Prostate gland (tissue), 2 donors: ENCODE data around the gene RRP36. TPM values are rescaled to one million over a fixed set of nuclear protein-coding genes. Genes with fewer than 3 reads are reported as not detected.
"Not testable (repeated sequence)": the region's sequence is repeated elsewhere in the genome, so short reads cannot be mapped to it uniquely, and the experiment has no call there.

Source experiments
- DNase-seq: peaks from one replicate; pipeline ENCODE4 v3.0.0-alpha.2; 2019; ENCODE audit warnings: low spot score
- H3K27ac ChIP-seq, 2 donors: fragments of 200-600 bp; sonication (generic); 2 replicates each; pipeline ENCODE4 v1.5.1; 2017 to 2019
- H3K27me3 ChIP-seq: fragments of 200-600 bp; sonication (generic); replicated peaks from 2 replicates; pipeline ENCODE4 v1.5.1; 2019; ENCODE audit not compliant: insufficient read depth
- H3K36me3 ChIP-seq, 2 donors: fragments of 200-600 bp; sonication (generic); 1 replicate in 1 of 2; 2 replicates in 1 of 2; pipeline versions ENCODE4 v1.5.1 to v1.8.1; 2017 to 2019
- H3K4me1 ChIP-seq: fragments of 200-600 bp; sonication (generic); replicated peaks from 2 replicates; pipeline ENCODE4 v1.5.1; 2019
- H3K4me3 ChIP-seq, 2 donors: fragments of 200-600 bp; sonication (generic); 2 replicates each; pipeline ENCODE4 v1.5.1; 2017 to 2019
- H3K9me3 ChIP-seq: fragments of 200-600 bp; sonication (generic); 2 replicates; pipeline ENCODE4 v1.5.1; 2017
- POLR2A ChIP-seq: fragments of 450-650 bp; IDR thresholded peaks from one replicate; pipeline ENCODE4 v1.6.1; 2016; ENCODE audit warnings: antibody characterized with exemption, mild to moderate bottlenecking
- POLR2AphosphoS5 ChIP-seq: sonication (generic); formaldehyde crosslinking; IDR thresholded peaks from one replicate; pipeline ENCODE4 v1.6.1; 2017; ENCODE audit warnings: antibody characterized with exemption
- WGBS: methylation state at CpG from one replicate; pipeline ENCODE4 v1.1.5; 2018; 5-methylcytosine and 5-hydroxymethylcytosine counted together
- intact Hi-C: fragments of 100-400 bp; cut with DNase I; formaldehyde crosslinking; loops from one replicate; pipeline ENCODE4 v1.14.2; 2022
- total RNA-seq, 2 donors: library from RNA; depleted of rRNA; stranded (reverse); fragments of >200 nt; gene quantifications; one replicate each; pipeline ENCODE4 v1.1.0, GENCODE V29; 2016
- TF ChIP-seq, protein P1 (sequence below), 4 experiments: fragments of 200-600 bp in 2 of 4; fragments of 450-650 bp in 2 of 4; sonication (generic) in 2 of 4; IDR thresholded peaks; 1 replicate in 3 of 4; 2 replicates in 1 of 4; pipeline ENCODE4 v1.5.1; 2016 to 2019; ENCODE audit warnings: antibody characterized with exemption in 4 of 4, mild to moderate bottlenecking in 2 of 4, moderate library complexity in 2 of 4

RRP36 gene
- total RNA-seq, 2 donors from 2014 or later = 45.1 to 50.8 TPM

- no peak for DNase-seq
- no peaks in the 10 kb centered on the region for H3K9me3 ChIP-seq
- no peaks in the 10 kb centered on the region for H3K4me1 ChIP-seq
- intact Hi-C loops = no loop called here
- TF ChIP-seq POLR2AphosphoS5 = no peak
- TF ChIP-seq, protein P1, sequence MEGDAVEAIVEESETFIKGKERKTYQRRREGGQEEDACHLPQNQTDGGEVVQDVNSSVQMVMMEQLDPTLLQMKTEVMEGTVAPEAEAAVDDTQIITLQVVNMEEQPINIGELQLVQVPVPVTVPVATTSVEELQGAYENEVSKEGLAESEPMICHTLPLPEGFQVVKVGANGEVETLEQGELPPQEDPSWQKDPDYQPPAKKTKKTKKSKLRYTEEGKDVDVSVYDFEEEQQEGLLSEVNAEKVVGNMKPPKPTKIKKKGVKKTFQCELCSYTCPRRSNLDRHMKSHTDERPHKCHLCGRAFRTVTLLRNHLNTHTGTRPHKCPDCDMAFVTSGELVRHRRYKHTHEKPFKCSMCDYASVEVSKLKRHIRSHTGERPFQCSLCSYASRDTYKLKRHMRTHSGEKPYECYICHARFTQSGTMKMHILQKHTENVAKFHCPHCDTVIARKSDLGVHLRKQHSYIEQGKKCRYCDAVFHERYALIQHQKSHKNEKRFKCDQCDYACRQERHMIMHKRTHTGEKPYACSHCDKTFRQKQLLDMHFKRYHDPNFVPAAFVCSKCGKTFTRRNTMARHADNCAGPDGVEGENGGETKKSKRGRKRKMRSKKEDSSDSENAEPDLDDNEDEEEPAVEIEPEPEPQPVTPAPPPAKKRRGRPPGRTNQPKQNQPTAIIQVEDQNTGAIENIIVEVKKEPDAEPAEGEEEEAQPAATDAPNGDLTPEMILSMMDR (IDR thresholded peaks at IDR 0.05) = no peak
- TF ChIP-seq POLR2A = no peak
- no peak overlapping the region for H3K4me3 ChIP-seq
- 95% methylated on average over 18 of the region's 18 CpGs for WGBS
- peaks cover 7 to 14% of the 10 kb centered on the region in 2 donors for H3K36me3 ChIP-seq
- no peak overlapping the region for H3K27ac ChIP-seq
- H3K27me3 ChIP-seq = no peaks in the 10 kb centered on the region
Measured at GRCh38 chr6:43040542-43041257, 19.3 kb downstream of the RRP36 start.

GRCh38 chr6:43041475-43041874 is 20.1 kb downstream of the RRP36 start:
- WGBS = 94% methylated on average over 8 of the region's 8 CpGs
- H3K4me1 ChIP-seq, DNase-seq, intact Hi-C loops, H3K4me3 ChIP-seq, H3K27me3 ChIP-seq, H3K27ac ChIP-seq, H3K9me3 ChIP-seq: not testable (repeated sequence)
- peaks cover 7 to 14% of the 10 kb centered on the region in 2 donors for H3K36me3 ChIP-seq

DNA sequence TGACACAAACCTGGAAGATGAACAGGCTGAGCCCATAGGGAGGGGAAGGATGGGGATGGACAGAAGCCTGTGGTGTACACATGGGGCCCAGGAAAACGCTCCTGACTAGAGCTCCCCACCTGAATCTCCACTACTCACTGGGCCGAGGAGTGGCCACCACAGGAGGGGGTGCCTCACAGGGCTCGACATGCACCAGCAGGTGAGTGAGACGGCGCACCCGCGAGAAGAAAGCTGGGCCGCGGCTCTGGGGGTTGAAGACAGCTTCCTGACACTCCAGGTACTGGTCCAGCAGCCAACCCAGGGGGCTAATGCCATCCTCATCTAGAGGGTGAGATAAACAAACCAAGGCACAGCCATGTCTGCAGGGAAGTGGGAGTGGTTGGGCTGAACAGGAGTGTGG is 21.9 kb downstream of the RRP36 start:
- Histone ChIP-seq H3K4me1 (no peaks in the 10 kb centered on the region), H3K36me3 (peaks cover 7 to 14% of the 10 kb centered on the region in 2 donors), H3K9me3 (no peaks in the 10 kb centered on the region), H3K27ac (no peak overlapping the region), H3K4me3 (no peak overlapping the region), H3K27me3 (no peaks in the 10 kb centered on the region)
- 83% methylated on average over 9 of the region's 9 CpGs for WGBS
- TF ChIP-seq POLR2A (no peak), POLR2AphosphoS5 (no peak)
- TF ChIP-seq, protein P1 (IDR thresholded peaks at IDR 0.05) = no peak
- no peak for DNase-seq
- intact Hi-C loops = no loop called here

DNA sequence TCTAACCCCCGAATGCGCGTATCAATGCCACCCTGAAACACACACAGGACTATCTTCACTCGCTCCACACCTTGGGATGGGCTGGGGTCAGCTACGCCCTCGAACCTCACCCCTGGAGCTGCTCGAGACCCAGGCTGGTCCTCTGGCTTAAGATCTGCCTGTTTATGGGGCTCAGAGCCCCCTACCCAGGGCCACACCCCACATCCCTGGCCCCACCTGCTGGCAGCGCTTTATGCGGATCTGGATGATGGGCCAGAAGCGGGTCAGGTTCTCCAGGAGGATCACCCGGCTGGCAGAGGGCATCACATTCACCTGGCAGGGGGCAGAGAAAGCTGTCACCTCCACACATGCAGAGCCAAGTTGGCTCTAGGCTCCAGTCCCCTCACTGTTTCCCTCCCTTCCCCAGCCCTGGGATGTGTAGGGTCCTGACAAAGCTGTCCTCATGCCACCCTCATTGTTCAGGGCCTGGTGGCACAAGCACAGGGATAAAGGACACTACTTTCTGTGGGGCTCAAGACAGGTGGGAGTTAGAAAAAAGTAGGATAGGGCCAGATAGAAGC is 24.0 kb downstream of the RRP36 start:
- TF ChIP-seq POLR2A = no peak
- no peak for TF ChIP-seq POLR2AphosphoS5
- TF ChIP-seq, protein P1 (IDR thresholded peaks at IDR 0.05) = no peak
- 91% methylated on average over 11 of the region's 11 CpGs for WGBS
- no peak overlapping the region for H3K4me3 ChIP-seq
- peaks cover 7 to 8% of the 10 kb centered on the region in 2 donors for H3K36me3 ChIP-seq
- intact Hi-C loops = no loop called here
- H3K27me3 ChIP-seq = no peaks in the 10 kb centered on the region
- no peaks in the 10 kb centered on the region for H3K4me1 ChIP-seq
- H3K9me3 ChIP-seq = no peaks in the 10 kb centered on the region
- no peak for DNase-seq
- no peak overlapping the region for H3K27ac ChIP-seq

DNA sequence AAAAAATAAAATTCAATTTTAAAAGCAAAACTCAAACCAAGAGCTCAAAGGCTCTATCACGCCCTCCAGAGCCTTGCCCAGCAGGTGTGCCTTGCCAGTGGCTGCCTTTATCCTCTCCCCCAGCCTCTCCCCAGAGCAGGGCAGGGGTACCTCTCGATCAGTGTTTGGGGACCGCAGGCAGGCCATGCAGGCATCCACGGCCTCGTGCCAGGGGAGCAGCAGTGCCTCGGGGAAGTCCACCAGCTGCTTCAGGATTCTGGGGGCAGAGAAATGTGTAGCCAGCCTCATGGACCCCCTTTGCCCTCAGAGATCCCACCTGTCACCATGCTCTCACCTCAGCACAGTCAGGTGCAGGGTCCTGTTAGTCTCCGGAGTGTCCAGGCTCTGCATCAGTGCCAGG is 26.6 kb downstream of the RRP36 start:
- H3K36me3 ChIP-seq = peaks cover 0 to 5% of the 10 kb centered on the region in 2 donors
- no peaks in the 10 kb centered on the region for H3K9me3 ChIP-seq
- H3K27ac ChIP-seq = no peak overlapping the region
- 86% methylated on average over 7 of the region's 7 CpGs for WGBS
- DNase-seq = no peak
- H3K4me3 ChIP-seq = no peak overlapping the region
- intact Hi-C loops = no loop called here
- TF ChIP-seq POLR2A = no peak
- TF ChIP-seq POLR2AphosphoS5 = no peak
- TF ChIP-seq, protein P1 (IDR thresholded peaks at IDR 0.05) = no peak
- no peaks in the 10 kb centered on the region for H3K27me3 ChIP-seq
- peaks cover 7% of the 10 kb centered on the region for H3K4me1 ChIP-seq
